SIG-M5 (cell line): ENCODE measurements around the gene PTBP3.
"Not testable (repeated sequence)": the region's sequence is repeated elsewhere in the genome, so short reads cannot be mapped to it uniquely, and the experiment has no call there.

Source experiments
- DNase-seq: peaks from one replicate; lab custom pipeline; 2025; lab: John Stamatoyannopoulos, UW

The PTBP3 gene

GRCh38 chr9:112332977-112333638 lies at the start of gene PTBP3:
Gene PTBP3 (minus strand): TSS chr9:112333619. CDS start chr9:112297865, 35,754 bp downstream.
- no peak for DNase-seq

GRCh38 chr9:112382501-112383364 lies 49.3 kb upstream of the PTBP3 start:
- DNase-seq = no peak

GRCh38 chr9:112382066-112382465 lies 48.6 kb upstream of the PTBP3 start:
- no peak for DNase-seq

- no peak for DNase-seq
Observed at GRCh38 chr9:112380825-112381221, 47.4 kb upstream of the PTBP3 start.

- no peak for DNase-seq
Observed at GRCh38 chr9:112380102-112380824, 46.8 kb upstream of the PTBP3 start, which contains the start of gene HSDL2. Gene HSDL2 (plus strand): TSS chr9:112380108. CDS start chr9:112380164, 56 bp downstream.

GRCh38 chr9:112379177-112380101 lies 46.0 kb upstream of the PTBP3 start:
- peak; percentile 88 for DNase-seq

- no peak for DNase-seq
Observed at GRCh38 chr9:112378328-112379176, 45.1 kb upstream of the PTBP3 start.

- no peak for DNase-seq
Observed at GRCh38 chr9:112377684-112378327, 44.4 kb upstream of the PTBP3 start.

GRCh38 chr9:112377087-112377486 lies 43.7 kb upstream of the PTBP3 start:
- DNase-seq = no peak

GRCh38 chr9:112375361-112375760 lies 41.9 kb upstream of the PTBP3 start:
- DNase-seq = no peak

GRCh38 chr9:112374232-112374631 lies 40.8 kb upstream of the PTBP3 start:
- DNase-seq = not testable (repeated sequence)

GRCh38 chr9:112373666-112374065 lies 40.2 kb upstream of the PTBP3 start:
- not testable (repeated sequence) for DNase-seq

GRCh38 chr9:112371060-112371459 lies 37.6 kb upstream of the PTBP3 start:
- no peak for DNase-seq

- DNase-seq = no peak
Observed at GRCh38 chr9:112369817-112370216, 36.4 kb upstream of the PTBP3 start.

- no peak for DNase-seq
Observed at GRCh38 chr9:112367465-112367864, 34.0 kb upstream of the PTBP3 start.

GRCh38 chr9:112366591-112366990 lies 33.2 kb upstream of the PTBP3 start:
- no peak for DNase-seq

- DNase-seq = not testable (repeated sequence)
Observed at GRCh38 chr9:112365257-112365656, 31.8 kb upstream of the PTBP3 start.

GRCh38 chr9:112364761-112365160 lies 31.3 kb upstream of the PTBP3 start:
- no peak for DNase-seq

- DNase-seq = no peak
Observed at GRCh38 chr9:112361601-112362000, 28.2 kb upstream of the PTBP3 start.
